HL-60 (cell line): ENCODE results near the gene PTPRD.

Experiments used
- POLR2AphosphoS5 ChIP-seq: IDR thresholded peaks from 2 replicates; pipeline ENCODE4 v1.6.1; 2012; ENCODE audit warnings: low read depth
- TF ChIP-seq, protein P1 (sequence below): IDR thresholded peaks from one replicate; pipeline ENCODE4 v1.5.1; 2011; ENCODE audit warnings: low read length, control low read depth, inconsistent platforms; ENCODE audit not compliant: insufficient read depth
- TF ChIP-seq, protein P2 (sequence below): IDR thresholded peaks from 2 replicates; pipeline ENCODE4 v1.6.1; 2012; ENCODE audit warnings: low read depth; ENCODE audit not compliant: insufficient replicate concordance

DNA sequence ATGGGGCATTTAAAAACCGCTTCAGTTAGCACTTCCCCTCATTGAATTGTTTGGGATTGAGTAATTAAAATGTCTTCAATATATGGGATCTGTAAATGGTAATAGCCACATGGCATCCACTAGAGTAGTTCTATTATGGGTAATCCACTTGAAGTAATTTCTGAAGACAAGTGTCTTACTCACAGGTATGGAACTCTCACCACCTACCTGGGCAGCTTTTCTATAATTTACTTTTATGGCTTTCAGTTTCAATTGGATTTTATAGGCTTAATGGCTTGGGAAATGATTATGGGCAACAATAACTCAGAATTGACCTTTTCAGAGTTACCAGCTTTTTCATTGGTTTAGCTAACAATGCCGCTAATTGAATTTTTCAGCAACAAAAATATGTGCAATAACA is 597.9 kb downstream of the PTPRD start:
- TF ChIP-seq, protein P1, sequence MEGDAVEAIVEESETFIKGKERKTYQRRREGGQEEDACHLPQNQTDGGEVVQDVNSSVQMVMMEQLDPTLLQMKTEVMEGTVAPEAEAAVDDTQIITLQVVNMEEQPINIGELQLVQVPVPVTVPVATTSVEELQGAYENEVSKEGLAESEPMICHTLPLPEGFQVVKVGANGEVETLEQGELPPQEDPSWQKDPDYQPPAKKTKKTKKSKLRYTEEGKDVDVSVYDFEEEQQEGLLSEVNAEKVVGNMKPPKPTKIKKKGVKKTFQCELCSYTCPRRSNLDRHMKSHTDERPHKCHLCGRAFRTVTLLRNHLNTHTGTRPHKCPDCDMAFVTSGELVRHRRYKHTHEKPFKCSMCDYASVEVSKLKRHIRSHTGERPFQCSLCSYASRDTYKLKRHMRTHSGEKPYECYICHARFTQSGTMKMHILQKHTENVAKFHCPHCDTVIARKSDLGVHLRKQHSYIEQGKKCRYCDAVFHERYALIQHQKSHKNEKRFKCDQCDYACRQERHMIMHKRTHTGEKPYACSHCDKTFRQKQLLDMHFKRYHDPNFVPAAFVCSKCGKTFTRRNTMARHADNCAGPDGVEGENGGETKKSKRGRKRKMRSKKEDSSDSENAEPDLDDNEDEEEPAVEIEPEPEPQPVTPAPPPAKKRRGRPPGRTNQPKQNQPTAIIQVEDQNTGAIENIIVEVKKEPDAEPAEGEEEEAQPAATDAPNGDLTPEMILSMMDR = no peak
- TF ChIP-seq, protein P2, sequence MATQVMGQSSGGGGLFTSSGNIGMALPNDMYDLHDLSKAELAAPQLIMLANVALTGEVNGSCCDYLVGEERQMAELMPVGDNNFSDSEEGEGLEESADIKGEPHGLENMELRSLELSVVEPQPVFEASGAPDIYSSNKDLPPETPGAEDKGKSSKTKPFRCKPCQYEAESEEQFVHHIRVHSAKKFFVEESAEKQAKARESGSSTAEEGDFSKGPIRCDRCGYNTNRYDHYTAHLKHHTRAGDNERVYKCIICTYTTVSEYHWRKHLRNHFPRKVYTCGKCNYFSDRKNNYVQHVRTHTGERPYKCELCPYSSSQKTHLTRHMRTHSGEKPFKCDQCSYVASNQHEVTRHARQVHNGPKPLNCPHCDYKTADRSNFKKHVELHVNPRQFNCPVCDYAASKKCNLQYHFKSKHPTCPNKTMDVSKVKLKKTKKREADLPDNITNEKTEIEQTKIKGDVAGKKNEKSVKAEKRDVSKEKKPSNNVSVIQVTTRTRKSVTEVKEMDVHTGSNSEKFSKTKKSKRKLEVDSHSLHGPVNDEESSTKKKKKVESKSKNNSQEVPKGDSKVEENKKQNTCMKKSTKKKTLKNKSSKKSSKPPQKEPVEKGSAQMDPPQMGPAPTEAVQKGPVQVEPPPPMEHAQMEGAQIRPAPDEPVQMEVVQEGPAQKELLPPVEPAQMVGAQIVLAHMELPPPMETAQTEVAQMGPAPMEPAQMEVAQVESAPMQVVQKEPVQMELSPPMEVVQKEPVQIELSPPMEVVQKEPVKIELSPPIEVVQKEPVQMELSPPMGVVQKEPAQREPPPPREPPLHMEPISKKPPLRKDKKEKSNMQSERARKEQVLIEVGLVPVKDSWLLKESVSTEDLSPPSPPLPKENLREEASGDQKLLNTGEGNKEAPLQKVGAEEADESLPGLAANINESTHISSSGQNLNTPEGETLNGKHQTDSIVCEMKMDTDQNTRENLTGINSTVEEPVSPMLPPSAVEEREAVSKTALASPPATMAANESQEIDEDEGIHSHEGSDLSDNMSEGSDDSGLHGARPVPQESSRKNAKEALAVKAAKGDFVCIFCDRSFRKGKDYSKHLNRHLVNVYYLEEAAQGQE = no peak
- no peak for TF ChIP-seq POLR2AphosphoS5
